Mesenchymal stem cell (in vitro differentiated cells and primary cell): Measurements from ENCODE around the gene ATF7.

ENCODE experiments used
- DNase-seq: peaks from one replicate; pipeline ENCODE4 v3.0.0-alpha.2; 2013
- H2AFZ ChIP-seq: one replicate; pipeline ENCODE4 v1.6.1; 2013; ENCODE audit warnings: low read depth, mild to moderate bottlenecking, control low read depth, inconsistent platforms, low read length, moderate library complexity
- H2AK5ac ChIP-seq: 2 replicates; pipeline ENCODE4 v1.6.1; 2013; ENCODE audit warnings: low read length, moderate library complexity, mild to moderate bottlenecking, inconsistent platforms; ENCODE audit not compliant: severe bottlenecking
- H2BK120ac ChIP-seq: one replicate; pipeline ENCODE4 v1.6.1; 2013; ENCODE audit warnings: low read depth, mild to moderate bottlenecking, inconsistent platforms, low read length, moderate library complexity
- H2BK12ac ChIP-seq, 2 experiments: one replicate each; pipeline ENCODE4 v1.6.1; 2013; ENCODE audit warnings: inconsistent platforms in 2 of 2, low read length in 2 of 2, mild to moderate bottlenecking in 2 of 2, moderate library complexity in 2 of 2, control low read depth in 1 of 2
- H2BK15ac ChIP-seq: one replicate; pipeline ENCODE4 v1.6.1; 2013; ENCODE audit warnings: mild to moderate bottlenecking, low read depth, inconsistent platforms; ENCODE audit not compliant: poor library complexity, severe bottlenecking
- H2BK5ac ChIP-seq: 2 replicates; pipeline ENCODE4 v1.6.1; 2013; ENCODE audit warnings: low read depth, mild to moderate bottlenecking, low read length, control low read depth, inconsistent platforms; ENCODE audit not compliant: poor library complexity, severe bottlenecking
- H3K14ac ChIP-seq, 2 experiments: one replicate each; pipeline ENCODE4 v1.6.1; 2013; ENCODE audit warnings: inconsistent platforms in 2 of 2, low read length in 2 of 2, control low read depth in 1 of 2, mild to moderate bottlenecking in 1 of 2, moderate library complexity in 1 of 2
- H3K18ac ChIP-seq, 2 experiments: one replicate each; pipeline ENCODE4 v1.6.1; 2013; ENCODE audit warnings: inconsistent platforms in 2 of 2, low read length in 2 of 2, control low read depth in 1 of 2, low read depth in 1 of 2, mild to moderate bottlenecking in 1 of 2
- H3K23ac ChIP-seq, 2 experiments: one replicate each; pipeline ENCODE4 v1.6.1; 2013; ENCODE audit warnings: inconsistent platforms in 2 of 2, low read length in 2 of 2, mild to moderate bottlenecking in 2 of 2, moderate library complexity in 2 of 2, control low read depth in 1 of 2
- H3K27ac ChIP-seq: 2 replicates; pipeline ENCODE4 v1.5.1; 2013; ENCODE audit warnings: mild to moderate bottlenecking, moderate library complexity, low read length, control low read depth, inconsistent platforms; ENCODE audit not compliant: poor library complexity, severe bottlenecking
- H3K27me3 ChIP-seq, 2 experiments: 2 replicates each; pipeline versions ENCODE4 v1.6.1 to v1.7.0; 2013; ENCODE audit warnings: low read length in 2 of 2, mild to moderate bottlenecking in 2 of 2, moderate library complexity in 2 of 2, control low read depth in 1 of 2, inconsistent platforms in 1 of 2; ENCODE audit not compliant: control insufficient read depth in 1 of 2, insufficient read depth in 1 of 2
- H3K36me3 ChIP-seq, 2 experiments: 2 replicates each; pipeline versions ENCODE4 v1.6.1 to v1.7.0; 2013; ENCODE audit warnings: low read length in 2 of 2, control low read depth in 1 of 2, inconsistent platforms in 1 of 2, low read depth in 1 of 2, mild to moderate bottlenecking in 1 of 2; ENCODE audit not compliant: insufficient read depth in 2 of 2, control insufficient read depth in 1 of 2
- H3K4ac ChIP-seq, 2 experiments: one replicate each; pipeline ENCODE4 v1.6.1; 2013; ENCODE audit warnings: inconsistent platforms in 2 of 2, low read length in 2 of 2, mild to moderate bottlenecking in 2 of 2, moderate library complexity in 2 of 2, control low read depth in 1 of 2, low read depth in 1 of 2
- H3K4me1 ChIP-seq: 2 replicates; pipeline ENCODE4 v1.6.1; 2013; ENCODE audit warnings: low read depth, low read length, control low read depth; ENCODE audit not compliant: control insufficient read depth, insufficient read depth
- H3K4me2 ChIP-seq: 2 replicates; pipeline ENCODE4 v1.6.1; 2013; ENCODE audit warnings: low read length, mild to moderate bottlenecking, inconsistent platforms; ENCODE audit not compliant: poor library complexity, severe bottlenecking
- H3K4me3 ChIP-seq, 2 experiments: 2 replicates each; pipeline versions ENCODE4 v1.5.1 to v1.7.0; 2013; ENCODE audit warnings: low read length in 2 of 2, mild to moderate bottlenecking in 2 of 2, control low read depth in 1 of 2, low read depth in 1 of 2; ENCODE audit not compliant: insufficient read depth in 1 of 2
- H3K79me1 ChIP-seq: replicated peaks from 2 replicates; pipeline ENCODE4 v1.6.1; 2013; ENCODE audit warnings: mild to moderate bottlenecking, control low read depth, low read length, inconsistent platforms; ENCODE audit not compliant: poor library complexity, severe bottlenecking
- H3K9ac ChIP-seq: 2 replicates; pipeline ENCODE4 v1.7.0; 2013; ENCODE audit warnings: mild to moderate bottlenecking, low read length, moderate library complexity
- H3K9me3 ChIP-seq: 2 replicates; pipeline ENCODE4 v1.7.0; 2013; ENCODE audit warnings: mild to moderate bottlenecking, low read length; ENCODE audit not compliant: control insufficient read depth
- H4K8ac ChIP-seq: one replicate; pipeline ENCODE4 v1.6.1; 2013; ENCODE audit warnings: inconsistent platforms, mild to moderate bottlenecking, low read length, moderate library complexity
- H4K91ac ChIP-seq: one replicate; pipeline ENCODE4 v1.6.1; 2013; ENCODE audit warnings: mild to moderate bottlenecking, low read length, inconsistent platforms
- WGBS: methylation state at CpG from one replicate; pipeline ENCODE4 v1.1.7; 2013; ENCODE audit warnings: mixed read lengths; 5-methylcytosine and 5-hydroxymethylcytosine counted together

ATF7 gene

DNA sequence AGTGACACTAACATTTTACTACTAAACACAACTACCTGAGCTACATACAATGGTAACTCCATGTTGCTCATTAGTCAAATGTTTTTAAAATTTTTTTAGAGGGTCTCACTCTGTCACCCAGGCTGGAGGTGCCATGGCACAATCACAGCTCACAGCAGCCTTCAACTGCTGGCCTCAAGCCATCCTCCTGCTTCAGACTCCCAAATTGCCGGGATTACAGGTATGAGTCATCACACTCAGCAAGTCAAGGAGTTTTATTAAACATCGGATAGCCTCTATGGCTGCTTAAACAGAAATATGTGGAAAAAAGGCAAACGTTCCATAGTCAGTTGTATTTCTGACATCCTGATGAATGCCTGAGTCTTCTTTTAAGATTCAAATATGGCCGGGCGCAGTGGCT lies 107.8 kb downstream of the ATF7 start:
- Histone ChIP-seq H3K9ac (no peak overlapping the region), H4K91ac (no peak overlapping the region), H2BK15ac (no peak overlapping the region), H3K79me1 (peaks cover 14% of the 10 kb centered on the region), H3K27me3 (no peaks in the 10 kb centered on the region), H2BK5ac (no peak overlapping the region), H3K9me3 (no peaks in the 10 kb centered on the region), H2BK12ac (no peak overlapping the region), H4K8ac (no peak overlapping the region), H3K4me3 (no peak overlapping the region), H3K27ac (no peak overlapping the region), H3K4me2 (no peak overlapping the region), H3K14ac (no peak overlapping the region), H2AFZ (no peak overlapping the region), H3K23ac (no peak overlapping the region), H3K36me3 (peaks cover 39 to 93% of the 10 kb centered on the region in 2 experiments), H3K18ac (no peak overlapping the region), H3K4me1 (no peaks in the 10 kb centered on the region), H2BK120ac (no peak overlapping the region), H3K4ac (no peak overlapping the region), H2AK5ac (no peak overlapping the region)
- WGBS, result 88% methylated on average over 5 of the region's 5 CpGs
- DNase-seq, result no peak

DNA sequence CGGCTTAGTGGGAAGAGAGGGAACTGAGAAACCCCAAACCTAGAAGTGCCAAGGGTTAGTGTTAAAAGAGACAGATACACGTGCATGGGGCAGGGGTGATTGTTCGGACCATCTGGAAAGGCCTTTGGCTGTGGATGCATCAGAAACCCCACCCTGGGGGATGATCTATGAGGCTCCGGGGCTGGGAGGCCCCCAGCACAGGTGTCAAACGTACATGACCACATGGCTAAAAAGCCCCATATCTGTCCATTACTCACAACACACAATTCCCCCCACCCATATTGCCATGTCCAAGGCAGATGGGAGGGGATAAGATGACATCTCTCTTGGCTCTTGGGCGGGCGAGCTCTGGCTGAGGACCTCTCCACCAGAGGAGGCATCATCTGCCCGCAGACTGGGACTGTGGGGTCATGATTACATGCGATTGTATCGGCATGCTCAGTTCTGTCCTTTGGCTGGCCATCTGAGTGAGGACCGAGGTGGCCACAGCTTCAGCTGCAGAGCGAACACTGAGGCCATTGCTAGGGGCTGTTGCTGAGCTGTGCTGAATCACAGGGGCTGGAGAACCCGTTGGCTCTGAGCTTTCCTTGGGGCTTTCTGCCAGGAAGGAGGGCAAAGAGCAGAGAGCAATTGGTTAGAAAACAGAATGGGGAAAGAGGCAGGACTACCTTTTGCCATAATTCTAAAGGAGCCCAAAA lies 109.3 kb downstream of the ATF7 start:
- Histone ChIP-seq H4K8ac (no peak overlapping the region), H3K9me3 (no peaks in the 10 kb centered on the region), H2AK5ac (no peak overlapping the region), H3K18ac (no peak overlapping the region), H2BK120ac (no peak overlapping the region), H4K91ac (no peak overlapping the region), H3K9ac (no peak overlapping the region), H3K4me1 (no peaks in the 10 kb centered on the region), H2BK12ac (no peak overlapping the region), H3K27ac (no peak overlapping the region), H3K36me3 (peaks cover 41 to 94% of the 10 kb centered on the region in 2 experiments), H3K4me2 (no peak overlapping the region), H3K4me3 (no peak overlapping the region), H3K4ac (no peak overlapping the region), H2BK15ac (no peak overlapping the region), H3K14ac (no peak overlapping the region), H2AFZ (no peak overlapping the region), H2BK5ac (no peak overlapping the region), H3K79me1 (peaks cover 14% of the 10 kb centered on the region), H3K23ac (no peak overlapping the region), H3K27me3 (no peaks in the 10 kb centered on the region)
- no peak for DNase-seq
- WGBS, result 94% methylated on average over 12 of the region's 13 CpGs

DNA sequence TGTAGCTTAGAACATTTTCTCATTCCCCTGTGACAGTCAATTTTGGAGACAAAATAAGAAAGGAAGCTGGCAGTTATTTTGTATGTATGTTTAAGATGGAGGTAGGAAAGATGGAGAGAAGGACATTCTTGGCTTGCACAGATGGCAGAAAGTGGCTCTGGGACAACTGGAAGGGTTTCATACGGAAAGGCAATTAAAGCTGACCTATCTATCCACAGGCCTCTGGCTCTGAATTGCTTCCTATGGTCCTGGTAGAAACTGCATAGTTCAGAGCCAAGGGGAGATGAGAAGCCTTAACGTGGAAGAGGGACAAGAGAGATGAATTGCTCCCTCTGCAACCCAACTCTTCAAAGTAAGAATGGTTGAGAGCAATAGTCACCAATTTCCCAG lies 110.9 kb downstream of the ATF7 start:
- H3K4me1 ChIP-seq, result no peaks in the 10 kb centered on the region
- H4K8ac ChIP-seq, result no peak overlapping the region
- H3K18ac ChIP-seq, result no peak overlapping the region
- no peak overlapping the region for H2BK120ac ChIP-seq
- H2BK15ac ChIP-seq, result no peak overlapping the region
- H3K27ac ChIP-seq, result no peak overlapping the region
- H3K14ac ChIP-seq, result no peak overlapping the region
- no peak overlapping the region for H4K91ac ChIP-seq
- H2AK5ac ChIP-seq, result no peak overlapping the region
- H3K9ac ChIP-seq, result no peak overlapping the region
- H3K36me3 ChIP-seq, result peaks cover 44 to 93% of the 10 kb centered on the region in 2 experiments
- no peaks in the 10 kb centered on the region for H3K9me3 ChIP-seq
- H3K27me3 ChIP-seq, result no peaks in the 10 kb centered on the region
- no peak overlapping the region for H3K4me2 ChIP-seq
- peaks cover 8% of the 10 kb centered on the region for H3K79me1 ChIP-seq
- H3K4me3 ChIP-seq, result no peak overlapping the region
- DNase-seq, result no peak
- no peak overlapping the region for H2AFZ ChIP-seq
- no peak overlapping the region for H3K23ac ChIP-seq
- H2BK5ac ChIP-seq, result no peak overlapping the region
- 100% methylated on average over 2 of the region's 2 CpGs for WGBS
- no peak overlapping the region for H2BK12ac ChIP-seq
- H3K4ac ChIP-seq, result no peak overlapping the region

DNA sequence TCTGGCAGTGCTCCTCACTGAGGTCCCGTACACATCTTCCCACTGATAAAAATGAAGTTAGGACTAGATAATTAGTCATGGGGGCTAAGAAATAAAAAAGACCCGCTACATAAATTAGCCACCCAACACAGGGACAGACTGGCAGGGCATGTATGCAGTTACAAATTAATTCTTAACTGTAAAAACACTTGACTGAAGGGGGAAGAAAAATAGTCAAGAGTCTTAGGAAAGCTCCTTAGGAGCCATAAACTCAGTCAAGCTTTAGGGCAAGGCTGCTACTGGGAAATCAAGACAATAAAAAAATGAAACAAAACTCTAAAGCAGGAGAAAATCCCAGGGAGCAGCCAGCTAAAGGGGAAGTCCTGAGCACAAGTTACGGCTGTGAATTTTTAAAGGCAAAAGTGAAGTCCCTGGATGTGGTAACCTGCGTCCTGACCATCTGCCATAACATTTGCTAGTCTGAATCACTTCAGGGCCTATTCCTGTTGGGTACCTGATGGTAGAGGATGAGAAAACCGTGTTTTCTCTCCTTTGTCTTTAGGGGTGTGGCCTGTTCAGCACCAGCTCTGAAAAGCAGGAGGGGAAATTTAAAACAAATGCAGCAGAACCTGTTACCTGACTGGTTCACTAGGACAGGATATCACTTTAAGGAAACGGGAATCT lies 111.4 kb downstream of the ATF7 start:
- H4K91ac ChIP-seq, result no peak overlapping the region
- no peaks in the 10 kb centered on the region for H3K9me3 ChIP-seq
- H3K4ac ChIP-seq, result no peak overlapping the region
- no peaks in the 10 kb centered on the region for H3K4me1 ChIP-seq
- WGBS, result 95% methylated on average over 4 of the region's 6 CpGs
- H3K18ac ChIP-seq, result no peak overlapping the region
- no peak overlapping the region for H4K8ac ChIP-seq
- no peak overlapping the region for H2BK12ac ChIP-seq
- H3K4me2 ChIP-seq, result no peak overlapping the region
- peaks cover 43 to 91% of the 10 kb centered on the region in 2 experiments for H3K36me3 ChIP-seq
- H2BK15ac ChIP-seq, result no peak overlapping the region
- H3K9ac ChIP-seq, result no peak overlapping the region
- H2AK5ac ChIP-seq, result no peak overlapping the region
- H3K4me3 ChIP-seq, result no peak overlapping the region
- H2BK120ac ChIP-seq, result no peak overlapping the region
- no peak overlapping the region for H2AFZ ChIP-seq
- H3K27ac ChIP-seq, result no peak overlapping the region
- peaks cover 8% of the 10 kb centered on the region for H3K79me1 ChIP-seq
- H2BK5ac ChIP-seq, result no peak overlapping the region
- no peaks in the 10 kb centered on the region for H3K27me3 ChIP-seq
- no peak for DNase-seq
- H3K14ac ChIP-seq, result no peak overlapping the region
- no peak overlapping the region for H3K23ac ChIP-seq
